ENCODE data around the gene DSCAML1. TPM values are rescaled to one million over a fixed set of nuclear protein-coding genes. Genes with fewer than 3 reads are reported as not detected.

The DSCAML1 gene
- total RNA-seq, 1 experiment from 2014 or later = not detected

DNA sequence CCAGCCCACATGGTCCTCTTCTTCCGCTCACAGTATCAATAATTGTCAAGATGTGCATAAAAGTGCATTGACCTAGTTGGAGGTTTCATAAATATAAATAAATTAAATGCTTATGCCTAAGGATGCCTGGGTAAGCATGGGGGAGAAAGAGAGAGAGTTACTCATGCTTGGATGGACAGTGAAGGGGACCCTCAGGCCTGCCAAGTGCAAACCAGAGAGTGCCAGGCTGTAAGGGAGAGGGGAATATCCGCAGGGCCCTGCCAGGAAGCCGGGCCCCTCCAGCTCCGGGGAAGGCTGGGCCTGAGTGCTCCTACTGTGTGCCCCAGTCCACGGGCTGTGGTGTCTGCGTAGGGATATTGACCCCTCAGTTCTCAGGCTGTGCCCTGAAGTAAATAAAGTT, 214.6 kb downstream of the DSCAML1 start:
- DNase-seq (ENCODE audit: low spot score) = no peak

DNA sequence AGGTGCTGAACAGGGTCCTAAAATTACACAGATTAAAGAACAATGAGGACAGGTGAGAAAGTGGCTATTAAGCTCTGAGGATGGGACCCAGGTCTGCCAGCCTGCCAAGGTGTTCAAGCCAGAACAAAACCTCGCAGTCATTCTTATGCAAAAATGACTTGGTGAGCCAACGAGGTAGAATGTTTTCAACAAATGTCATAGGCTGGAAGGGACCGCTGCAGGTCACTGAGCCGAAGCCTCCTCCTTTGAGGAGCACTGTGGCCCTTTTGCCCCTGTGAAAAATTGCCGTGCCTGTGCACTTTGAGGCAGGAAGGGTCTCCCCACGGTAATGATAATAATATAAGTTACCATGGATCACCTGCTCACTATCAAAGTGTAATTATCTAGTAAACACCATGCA, 216.2 kb downstream of the DSCAML1 start:
- DNase-seq (ENCODE audit: low spot score) = no peak

DNA sequence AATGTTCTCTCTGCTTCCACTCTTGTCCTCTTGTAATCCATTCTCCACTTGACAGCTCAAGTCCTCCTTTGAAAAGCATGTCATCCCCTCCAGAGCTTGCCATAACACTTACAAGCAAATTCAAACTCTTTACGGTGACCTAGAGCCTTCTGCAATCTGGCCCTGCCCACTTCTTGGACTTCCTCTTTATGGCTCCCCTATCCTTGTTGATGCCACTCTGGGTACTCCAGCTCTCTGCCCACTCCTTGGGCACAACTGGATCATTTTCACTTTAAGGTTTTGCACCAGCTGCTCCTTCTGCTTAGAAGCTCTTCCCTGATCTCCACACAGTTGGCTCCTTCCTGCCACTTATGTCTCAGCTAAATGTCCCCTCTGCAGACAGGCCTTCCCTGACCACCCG, 217.9 kb downstream of the DSCAML1 start:
- no peak for DNase-seq (ENCODE audit: low spot score)

DNA sequence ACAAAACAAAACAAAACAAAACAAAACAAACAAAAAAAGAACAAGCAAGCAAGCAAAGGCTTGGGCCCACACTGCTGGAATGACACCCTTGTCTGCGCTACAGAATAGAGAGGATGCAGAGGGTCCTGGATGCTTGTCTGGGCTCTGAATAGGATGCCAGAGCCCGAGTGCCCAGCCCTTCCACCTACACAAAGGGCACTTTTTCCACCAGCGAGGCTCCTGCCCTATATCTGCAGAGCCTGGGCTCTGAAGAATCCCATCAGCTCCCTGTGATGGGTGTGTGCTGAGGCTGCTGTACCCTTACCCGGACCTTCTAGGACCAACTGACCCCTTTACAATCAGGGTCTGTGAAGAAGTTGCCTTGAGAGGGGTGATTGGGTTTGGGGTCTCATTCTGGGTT, 221.2 kb downstream of the DSCAML1 start:
- DNase-seq (ENCODE audit: low spot score) = no peak

DNA sequence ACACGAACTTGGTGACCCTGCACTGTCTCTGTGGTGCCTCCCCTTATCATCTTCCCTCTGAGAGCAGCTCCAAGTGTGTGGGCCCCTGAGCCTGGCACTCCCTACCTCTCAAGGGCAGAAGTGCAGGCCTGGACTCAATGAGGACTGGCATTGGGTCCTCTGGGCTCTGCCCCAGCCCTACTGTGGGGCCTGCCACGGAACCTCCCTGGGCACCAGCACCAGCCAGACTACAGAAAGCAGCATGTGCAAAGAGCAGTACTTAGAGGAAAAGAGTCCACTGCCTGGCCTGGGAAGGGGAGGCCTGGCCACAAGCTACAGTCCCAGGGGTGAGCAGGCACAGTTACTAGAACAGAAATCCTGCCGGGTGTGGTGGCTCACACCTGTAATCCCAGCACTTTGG, 222.5 kb downstream of the DSCAML1 start:
- DNase-seq (ENCODE audit: low spot score) = no peak

DNA sequence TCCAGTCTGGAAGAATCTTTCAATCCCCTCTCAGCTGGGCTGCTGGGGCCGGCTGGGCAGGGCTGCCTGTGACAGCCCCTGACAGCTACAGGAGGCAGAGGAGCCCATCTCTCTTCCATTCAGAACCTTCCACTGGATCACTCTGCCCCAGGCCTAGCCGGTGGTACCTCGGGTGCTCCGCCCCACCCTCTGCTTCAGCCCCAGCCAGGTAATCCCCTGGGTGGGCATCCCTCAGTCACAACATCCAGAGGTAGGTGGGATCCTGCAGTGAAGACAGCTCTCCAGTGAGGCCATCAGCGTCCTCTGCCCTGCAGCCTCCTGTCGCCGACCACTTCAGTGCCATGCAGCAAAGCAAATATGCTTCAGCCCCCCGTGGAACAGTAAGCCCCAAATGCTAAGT, 223.7 kb downstream of the DSCAML1 start:
- DNase-seq (ENCODE audit: low spot score) = no peak

DNA sequence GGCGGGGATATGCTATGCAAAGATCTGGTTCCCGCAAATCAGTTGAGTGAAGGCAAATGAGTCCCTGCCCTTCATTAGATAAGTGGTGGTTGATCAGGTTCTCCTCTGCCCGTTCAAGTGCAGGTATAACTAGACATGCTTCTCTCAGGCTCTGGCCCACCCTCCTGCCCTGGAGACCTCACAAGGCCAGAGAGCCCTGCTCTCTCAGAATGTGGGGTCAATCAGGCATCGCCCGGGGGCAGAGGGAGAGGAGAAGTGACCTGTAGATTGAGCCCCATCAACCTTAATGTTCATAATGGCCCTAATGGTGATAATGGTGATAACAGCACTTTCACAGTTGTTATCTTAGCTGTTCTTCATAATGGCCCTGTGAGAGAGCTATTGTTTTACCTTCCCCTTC, 224.3 kb downstream of the DSCAML1 start:
- no peak for DNase-seq (ENCODE audit: low spot score)

DNA sequence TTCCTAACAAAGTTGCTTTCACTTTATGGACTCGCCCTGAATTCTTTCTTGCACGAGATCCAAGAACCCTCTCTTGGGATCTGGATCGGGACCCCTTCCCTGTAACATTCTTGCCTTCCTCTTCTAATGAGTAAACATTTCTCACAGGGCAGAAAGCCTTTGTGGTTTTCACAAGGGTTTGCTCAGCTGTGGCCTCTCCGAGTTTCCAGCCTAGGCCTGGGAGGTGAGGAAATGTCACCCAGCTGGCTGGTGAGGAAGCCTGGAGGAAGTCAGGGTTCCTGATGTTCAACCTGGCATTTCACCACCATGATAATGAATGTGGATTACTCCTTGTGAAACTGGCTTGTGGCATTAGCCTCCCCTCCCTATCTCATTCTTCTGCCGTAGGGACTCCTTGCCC, 224.9 kb downstream of the DSCAML1 start:
- DNase-seq (ENCODE audit: low spot score) = no peak

DNA sequence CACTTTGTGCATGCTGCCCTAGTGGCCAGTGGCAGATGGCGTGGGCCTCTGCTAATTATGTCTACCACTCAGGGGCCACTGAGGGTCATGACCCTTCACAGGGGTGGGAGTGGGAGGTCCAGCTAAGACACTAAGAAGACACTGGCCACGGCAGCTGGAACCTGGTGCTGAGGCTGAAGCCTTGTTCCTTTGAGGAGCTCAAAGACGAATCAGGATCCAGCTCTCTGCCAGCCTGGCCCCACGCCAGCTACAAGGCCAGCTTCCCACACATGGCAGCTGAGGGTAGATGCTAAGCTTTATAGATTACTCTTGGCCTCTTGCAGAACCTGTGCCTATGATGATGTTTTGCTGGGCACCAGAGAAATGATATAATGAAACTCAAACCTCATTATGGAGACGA, 226.3 kb downstream of the DSCAML1 start:
- no peak for DNase-seq (ENCODE audit: low spot score)

DNA sequence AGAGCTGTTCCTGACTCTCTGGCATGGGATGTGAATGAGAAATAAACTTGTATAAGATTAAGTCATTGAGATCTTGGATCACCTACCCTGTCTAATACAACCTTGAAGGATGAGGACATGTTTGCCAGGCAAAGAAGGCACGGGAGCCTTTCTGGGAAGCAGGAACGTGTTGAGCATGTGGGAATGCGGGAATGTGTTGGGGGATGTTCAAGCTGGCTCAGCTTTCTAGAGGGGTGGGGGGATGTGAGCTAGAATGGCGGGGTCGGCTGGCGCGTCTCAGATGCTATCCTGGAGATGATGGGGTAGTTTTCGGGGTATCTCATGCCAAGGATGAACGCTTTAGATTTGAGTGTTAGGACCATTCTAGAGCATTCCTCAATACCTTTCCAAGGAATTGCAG, 227.1 kb downstream of the DSCAML1 start:
- DNase-seq (ENCODE audit: low spot score) = no peak

DNA sequence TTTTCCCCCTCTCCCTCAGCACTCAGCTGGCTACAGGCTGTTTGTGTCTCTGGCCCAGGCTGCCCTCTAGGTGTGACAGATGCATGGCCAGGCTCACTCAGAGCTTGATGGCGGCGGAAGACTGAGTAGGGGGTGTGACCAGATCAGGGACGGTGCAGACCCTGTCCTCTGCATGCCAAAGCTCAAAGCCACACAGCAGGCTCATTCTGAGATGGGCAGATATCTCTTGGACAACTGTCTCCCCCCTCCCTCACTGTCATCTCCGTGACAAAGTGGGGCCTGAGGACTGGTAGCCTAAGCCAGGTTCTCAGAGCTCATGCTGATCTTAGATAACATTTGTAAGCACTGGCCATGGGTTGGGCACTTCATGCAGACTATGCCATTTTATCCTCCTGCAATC, 231.3 kb downstream of the DSCAML1 start:
- DNase-seq (ENCODE audit: low spot score) = no peak

DNA sequence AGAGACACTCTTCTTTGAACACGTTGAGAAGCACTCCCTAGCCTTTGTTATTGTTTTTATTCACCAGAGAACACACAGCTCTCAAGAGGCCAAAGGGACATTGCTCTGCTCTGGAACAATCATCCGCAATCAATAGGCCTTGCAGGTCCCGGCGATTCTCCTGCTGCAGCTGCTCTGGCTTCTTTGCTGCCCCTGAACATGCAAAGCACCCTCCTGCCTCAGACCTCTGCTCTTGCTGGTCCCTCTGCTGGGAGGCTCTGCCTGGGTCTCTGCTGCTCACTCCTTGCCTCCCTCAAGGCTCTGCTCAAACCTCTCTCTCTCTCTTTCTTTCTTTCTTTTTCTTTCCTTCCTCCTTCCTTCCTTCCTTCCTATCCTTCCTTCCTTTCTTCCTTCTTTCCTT, 232.7 kb downstream of the DSCAML1 start:
- DNase-seq (ENCODE audit: low spot score) = no peak

DNA sequence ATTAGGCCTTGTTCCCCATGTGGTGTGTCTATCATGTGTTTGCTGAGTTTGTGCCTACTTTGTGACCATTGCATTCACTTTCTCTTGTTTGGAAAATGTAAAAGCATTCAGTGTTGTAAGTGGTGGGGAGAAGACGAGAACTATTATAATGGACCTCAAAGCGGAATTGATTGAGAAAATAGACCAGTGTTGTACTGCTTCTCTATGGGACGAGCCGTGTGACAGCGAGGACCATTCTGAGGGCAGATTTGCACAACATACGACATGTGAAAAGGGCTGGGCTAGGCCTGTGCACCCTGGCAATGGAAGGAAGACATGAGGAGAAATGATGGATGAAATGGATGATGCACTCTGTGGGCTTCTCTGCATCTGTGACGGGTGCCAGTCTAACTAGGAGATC, 233.5 kb downstream of the DSCAML1 start:
- DNase-seq (ENCODE audit: low spot score) = no peak

DNA sequence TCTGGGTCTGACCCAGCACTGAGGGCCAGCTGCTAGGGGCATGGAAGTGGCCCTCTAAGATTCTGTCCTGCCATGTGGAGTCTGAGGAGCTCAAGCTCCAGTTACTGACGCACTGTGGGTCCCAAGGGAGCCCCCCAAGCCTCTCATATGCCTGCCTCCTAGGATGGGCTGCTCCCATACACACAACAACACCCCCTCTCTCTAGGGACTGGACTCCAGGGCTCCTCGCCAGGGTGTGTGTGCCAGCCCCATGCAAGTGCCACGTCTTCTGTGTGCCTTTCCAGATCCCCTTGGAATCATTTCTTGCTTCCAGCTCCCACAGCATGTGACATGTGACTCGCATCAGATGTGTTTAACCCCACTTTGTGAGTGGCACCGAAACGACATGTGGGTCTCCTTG, 234.9 kb downstream of the DSCAML1 start:
- DNase-seq (ENCODE audit: low spot score) = no peak

DNA sequence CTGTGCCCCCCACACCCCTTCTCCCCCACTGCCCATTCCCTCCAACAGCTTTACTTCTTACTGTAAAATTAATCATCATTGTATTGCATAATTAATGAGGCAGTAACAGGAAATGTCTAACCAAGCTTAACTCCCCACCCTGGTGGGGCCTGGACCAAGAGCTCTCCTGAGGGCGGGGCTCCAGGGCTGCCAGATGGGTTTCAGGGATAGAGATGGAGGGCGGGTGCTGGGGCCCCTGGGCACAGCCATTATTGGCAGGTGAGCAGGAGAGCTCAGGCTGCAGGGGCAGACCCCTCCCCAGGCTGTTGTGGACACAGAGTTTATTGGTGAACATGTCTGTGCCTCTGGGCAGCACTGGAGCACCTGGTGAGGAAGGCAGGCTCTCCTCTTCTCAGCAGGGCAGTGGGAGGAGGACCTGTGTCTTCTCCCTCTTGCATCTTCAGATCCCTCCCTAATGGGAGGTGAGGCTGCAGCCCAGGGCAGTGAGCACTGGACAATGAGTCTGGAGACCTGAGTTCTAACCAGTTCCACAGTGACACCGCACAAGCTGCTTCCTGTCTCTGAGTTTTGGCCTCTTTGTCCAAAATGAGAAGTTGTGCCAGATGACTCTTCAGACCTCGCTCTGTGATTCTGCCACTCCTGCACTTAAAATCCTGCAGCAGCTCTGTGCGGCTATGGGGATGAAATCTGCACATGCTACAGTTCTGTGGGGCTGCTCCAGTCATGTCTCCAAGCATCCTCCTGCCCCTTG, 236.1 kb downstream of the DSCAML1 start:
- DNase-seq (ENCODE audit: low spot score) = no peak

DNA sequence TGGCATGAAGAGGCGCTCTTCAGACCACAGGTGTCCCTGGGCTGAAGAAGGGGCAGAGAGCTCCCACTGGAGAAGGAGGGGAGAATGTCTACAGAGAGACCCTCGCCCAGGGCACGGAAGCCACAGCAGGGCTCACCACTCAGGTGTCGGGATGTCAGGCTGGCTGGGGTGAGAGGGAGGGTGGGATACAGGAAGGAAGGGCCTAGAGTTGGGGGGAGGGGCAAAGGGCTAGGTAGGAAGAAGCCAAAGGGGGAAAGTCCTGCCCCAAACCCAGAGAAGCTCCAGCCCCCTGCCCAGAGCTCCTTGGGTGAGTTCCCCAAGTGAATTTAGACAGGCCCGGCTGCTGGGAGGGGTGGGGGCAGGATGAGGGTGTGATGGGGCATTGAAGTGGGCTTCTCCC, 237.3 kb downstream of the DSCAML1 start:
- no peak for DNase-seq (ENCODE audit: low spot score)

DNA sequence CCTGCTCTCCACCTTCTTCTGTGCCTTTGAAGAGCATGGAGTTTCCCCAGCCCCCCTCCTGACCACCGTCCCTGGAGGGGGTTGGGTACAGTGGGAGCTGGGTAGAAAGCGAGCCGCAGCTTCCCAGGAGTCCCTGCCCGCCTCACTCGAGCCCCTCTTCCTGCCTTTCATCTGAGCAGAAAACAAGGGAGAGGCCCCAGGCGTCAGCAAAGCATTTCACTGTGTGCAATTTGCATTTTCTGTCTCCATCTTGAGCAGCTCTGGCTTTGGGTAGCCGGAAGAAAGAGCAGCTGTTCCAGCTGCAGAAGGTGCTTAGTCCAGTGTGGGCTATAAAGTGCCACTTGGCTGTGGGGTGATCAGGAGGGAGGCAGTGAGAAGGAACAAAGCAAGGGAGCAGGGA, 239.7 kb downstream of the DSCAML1 start:
- no peak for DNase-seq (ENCODE audit: low spot score)

DNA sequence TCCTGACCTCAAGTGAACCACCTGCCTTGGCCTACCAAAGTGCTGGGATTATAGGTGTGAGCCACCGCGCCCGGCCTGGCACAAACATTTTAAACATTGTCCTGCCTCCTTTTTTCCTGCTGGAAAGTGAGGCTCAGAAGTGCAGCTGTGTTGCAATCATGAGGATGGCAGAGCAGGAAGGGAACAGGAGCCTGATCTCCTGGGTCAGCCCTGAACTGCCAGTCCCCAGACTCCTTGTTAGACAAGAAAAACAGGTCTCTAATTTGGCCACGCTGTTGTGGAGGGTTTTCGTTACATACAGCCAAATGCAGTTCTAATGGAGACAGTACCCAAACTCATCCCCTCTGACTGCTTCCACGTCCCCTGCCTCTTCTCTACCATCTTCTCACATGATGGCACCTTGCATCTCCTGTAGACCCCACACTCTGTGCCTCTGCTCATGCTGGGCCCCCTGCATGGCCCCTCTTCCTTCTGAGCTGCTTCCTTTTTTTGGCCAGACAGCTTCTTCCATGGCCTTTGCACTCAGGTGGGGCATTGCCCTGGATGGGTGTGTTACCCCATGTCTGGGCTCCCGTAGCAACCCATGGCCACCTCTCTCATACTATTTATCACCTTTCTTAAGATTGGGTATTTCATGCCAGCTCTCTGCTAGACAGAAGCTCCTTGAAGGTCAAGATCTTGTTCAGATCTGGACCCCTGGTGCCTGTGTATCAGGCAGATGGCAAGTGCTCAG, 242.2 kb downstream of the DSCAML1 start:
- no peak for DNase-seq (ENCODE audit: low spot score)

DNA sequence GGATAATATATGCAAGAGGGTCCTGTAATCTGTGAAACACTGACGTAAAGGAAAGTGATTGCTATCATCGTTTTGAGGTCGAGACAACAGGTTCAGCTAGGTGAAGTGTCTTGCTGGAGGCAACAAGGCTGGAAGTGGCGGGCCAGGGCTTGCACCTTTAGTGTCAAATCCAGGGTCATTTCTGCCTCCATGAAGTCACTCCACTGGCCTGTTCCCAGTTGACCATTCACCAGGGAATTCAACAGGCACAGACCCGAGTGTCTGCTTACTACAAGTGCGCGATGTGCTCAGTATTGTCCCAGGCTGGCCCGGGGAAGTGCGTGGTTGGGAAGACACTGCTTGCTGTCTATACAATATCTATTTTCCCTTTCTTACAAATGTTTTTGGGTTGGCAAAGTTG, 244.4 kb downstream of the DSCAML1 start:
- no peak for DNase-seq (ENCODE audit: low spot score)

DNA sequence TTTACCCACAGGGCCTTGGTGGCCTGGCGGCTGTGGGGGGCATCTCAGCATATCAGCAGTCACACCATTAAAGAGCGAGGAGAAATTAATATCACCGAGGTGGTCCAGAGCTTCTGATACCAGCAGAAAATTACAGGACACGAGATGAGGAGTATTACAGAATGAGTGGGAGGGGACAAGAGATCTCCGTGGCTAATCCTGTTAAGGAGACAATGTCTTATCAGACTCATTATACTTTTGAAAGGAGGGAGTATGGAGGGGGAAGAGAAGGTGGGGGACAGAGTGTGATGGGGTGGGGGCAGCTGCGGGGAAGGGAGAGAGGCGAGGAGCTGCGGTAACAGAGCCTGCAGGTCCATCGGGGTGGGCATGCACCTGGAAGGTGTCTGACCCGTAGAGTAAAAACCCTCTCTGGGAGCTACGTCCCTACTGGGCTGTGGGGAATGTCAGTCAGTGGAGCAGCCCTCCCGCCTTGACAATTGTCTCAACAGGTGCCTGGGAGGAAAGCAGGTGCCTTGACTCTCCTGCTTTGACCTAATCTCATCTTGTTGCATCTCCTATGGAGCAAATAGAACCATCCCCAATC, 245.2 kb downstream of the DSCAML1 start:
- DNase-seq (ENCODE audit: low spot score) = no peak

DNA sequence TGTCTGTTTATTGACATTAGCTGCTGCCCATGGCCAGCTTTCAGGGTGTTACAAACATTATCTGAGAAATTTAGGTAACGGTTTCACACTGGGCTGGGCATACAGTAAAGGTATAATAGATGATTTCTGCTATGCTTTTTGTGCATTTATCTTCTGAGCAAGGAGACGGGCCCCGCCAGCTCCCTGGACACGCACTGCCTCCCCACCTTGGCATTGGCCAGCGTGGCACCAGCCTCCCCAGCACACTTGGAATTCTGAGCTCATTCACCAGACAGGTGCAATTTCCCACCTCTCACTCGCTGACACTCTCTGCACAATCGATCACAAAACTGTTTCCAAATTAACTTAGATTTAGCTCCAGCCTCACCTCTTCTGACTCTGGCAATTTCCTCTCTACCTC, 246.6 kb downstream of the DSCAML1 start:
- no peak for DNase-seq (ENCODE audit: low spot score)

DNA sequence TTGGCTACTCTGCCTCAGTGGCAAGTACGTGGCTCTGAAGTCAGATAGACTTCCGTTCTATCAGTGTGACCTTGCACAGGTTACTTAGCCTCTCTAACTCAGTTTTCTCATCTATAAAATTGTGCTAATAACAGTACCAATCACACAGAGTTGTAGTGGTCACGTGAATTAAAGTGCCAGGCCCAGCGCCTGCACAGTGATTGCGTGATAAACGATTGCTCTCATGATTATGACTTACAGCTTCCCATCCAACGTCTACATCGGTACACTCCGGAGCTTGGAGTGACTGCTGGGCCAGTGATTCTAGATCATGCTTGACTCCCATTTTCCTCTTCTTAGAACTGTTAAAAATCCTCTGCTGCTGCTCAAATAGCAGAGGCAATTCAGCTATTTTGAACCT, 247.6 kb downstream of the DSCAML1 start:
- DNase-seq (ENCODE audit: low spot score) = no peak

DNA sequence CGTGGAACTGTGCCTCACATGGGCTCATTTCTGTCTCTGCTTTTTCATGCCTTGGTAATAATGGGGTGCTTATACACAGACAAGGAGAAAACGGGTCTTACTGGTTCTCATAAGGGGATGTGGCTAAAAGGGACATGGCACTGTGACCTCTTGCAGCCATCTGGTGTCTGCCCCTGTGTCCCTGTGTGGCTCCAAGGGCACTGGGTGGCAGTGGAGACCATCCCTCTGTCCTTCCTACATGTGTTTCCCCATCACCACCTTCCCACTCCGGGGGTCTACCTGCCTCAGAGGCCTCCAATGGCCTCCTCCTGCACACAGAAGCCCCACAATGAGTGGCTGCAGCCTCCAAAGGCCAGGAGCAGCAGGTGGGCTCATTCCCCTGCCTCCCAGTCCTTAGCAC, 248.1 kb downstream of the DSCAML1 start:
- DNase-seq (ENCODE audit: low spot score) = no peak

Data from A172 (cell line).